Keratinocyte (primary cell): Measurements from ENCODE around the gene SPATA4.

ENCODE experiments used
- CTCF ChIP-seq, 3 experiments: IDR thresholded peaks in 1 of 3; conservative IDR thresholded peaks in 1 of 3; optimal IDR thresholded peaks in 1 of 3; 2 replicates in 2 of 3; 3 replicates in 1 of 3; pipeline versions ENCODE3 to v1.5.1; 2011; ENCODE audit warnings: low read length in 3 of 3, mild to moderate bottlenecking in 3 of 3, moderate library complexity in 2 of 3, control low read depth in 1 of 3, inconsistent platforms in 1 of 3; ENCODE audit not compliant: insufficient read depth in 2 of 3; ENCODE audit errors: extremely low read depth in 1 of 3
- EZH2 ChIP-seq: IDR thresholded peaks from one replicate; pipeline ENCODE4 v1.6.1; 2012; ENCODE audit warnings: inconsistent platforms, mild to moderate bottlenecking, low read length, moderate library complexity

GRCh38 chr4:176236946-176237345 is 41.6 kb upstream of the SPATA4 start:
- TF ChIP-seq CTCF (optimal IDR thresholded peaks at IDR 0.05 in 1 of 3, IDR thresholded peaks at IDR 0.05 in 1 of 3, conservative IDR thresholded peaks at IDR 0.05 in 1 of 3; ENCODE audit: extremely low read depth in 1 of 3, insufficient read depth in 2 of 3, low read length in 3 of 3) (no peak), EZH2 (no peak)
